ENCODE results near the gene VAMP8.

GRCh38 chr2:85597241-85597640 lies 19.9 kb downstream of the VAMP8 start:
- TF ChIP-seq CTCF (conservative IDR thresholded peaks at IDR 0.05; ENCODE audit: low read depth, low read length): no peak
- TF ChIP-seq EZH2 (IDR thresholded peaks at IDR 0.05; ENCODE audit: borderline replicate concordance, low read depth, low read length, poor library complexity, severe bottlenecking): no peak
